Trophoblast cell (in vitro differentiated cells and primary cell): ENCODE data around the gene FAM89A.
A peak's percentile ranks its signal among the peaks of the same experiment; 100 is the strongest.
"Not testable (repeated sequence)": the region's sequence is repeated elsewhere in the genome, so short reads cannot be mapped to it uniquely, and the experiment has no call there.

Source experiments
- DNase-seq, 2 donors: peaks; one replicate each; pipeline ENCODE4 v3.0.0-alpha.2; 2016
- H2AFZ ChIP-seq: 2 replicates; pipeline ENCODE4 v1.6.1; 2013; ENCODE audit warnings: low read length, moderate library complexity, mild to moderate bottlenecking; ENCODE audit not compliant: insufficient read depth, poor library complexity
- H2AK5ac ChIP-seq: 2 replicates; pipeline ENCODE4 v1.6.1; 2013; ENCODE audit warnings: mild to moderate bottlenecking, low read length
- H2BK120ac ChIP-seq: 2 replicates; pipeline ENCODE4 v1.6.1; 2013; ENCODE audit warnings: low read length, mild to moderate bottlenecking, moderate library complexity; ENCODE audit not compliant: insufficient read depth, poor library complexity
- H2BK12ac ChIP-seq: 2 replicates; pipeline ENCODE4 v1.6.1; 2013; ENCODE audit warnings: mild to moderate bottlenecking, low read length, moderate library complexity
- H2BK5ac ChIP-seq: 2 replicates; pipeline ENCODE4 v1.6.1; 2013; ENCODE audit warnings: low read length, low read depth, moderate library complexity, mild to moderate bottlenecking; ENCODE audit not compliant: poor library complexity
- H3K14ac ChIP-seq: 2 replicates; pipeline ENCODE4 v1.6.1; 2013; ENCODE audit warnings: mild to moderate bottlenecking, low read length
- H3K18ac ChIP-seq: 2 replicates; pipeline ENCODE4 v1.6.1; 2013; ENCODE audit warnings: mild to moderate bottlenecking, low read length
- H3K23ac ChIP-seq: 2 replicates; pipeline ENCODE4 v1.6.1; 2013; ENCODE audit warnings: low read length
- H3K27ac ChIP-seq: 2 replicates; pipeline ENCODE4 v1.5.1; 2013; ENCODE audit warnings: low read depth, mild to moderate bottlenecking, inconsistent platforms, low read length, moderate library complexity
- H3K27me3 ChIP-seq: 2 replicates; pipeline ENCODE4 v1.6.1; 2013; ENCODE audit warnings: inconsistent platforms, mild to moderate bottlenecking, low read length, moderate library complexity; ENCODE audit not compliant: insufficient read depth
- H3K36me3 ChIP-seq, 2 experiments: 1 replicate in 1 of 2; 2 replicates in 1 of 2; pipeline ENCODE4 v1.6.1; 2013; ENCODE audit warnings: low read length in 2 of 2, mild to moderate bottlenecking in 2 of 2, moderate library complexity in 1 of 2; ENCODE audit not compliant: insufficient read depth in 2 of 2, control insufficient read depth in 1 of 2
- H3K4ac ChIP-seq: 2 replicates; pipeline ENCODE4 v1.6.1; 2013; ENCODE audit warnings: low read depth, mild to moderate bottlenecking, low read length, moderate library complexity
- H3K4me1 ChIP-seq, 2 experiments: 1 replicate in 1 of 2; 2 replicates in 1 of 2; pipeline ENCODE4 v1.6.1; 2013; ENCODE audit warnings: low read length in 2 of 2, mild to moderate bottlenecking in 2 of 2, moderate library complexity in 1 of 2; ENCODE audit not compliant: insufficient read depth in 2 of 2, control insufficient read depth in 1 of 2
- H3K4me2 ChIP-seq: 2 replicates; pipeline ENCODE4 v1.6.1; 2013; ENCODE audit warnings: inconsistent platforms, mild to moderate bottlenecking, low read length, moderate library complexity
- H3K4me3 ChIP-seq: 2 replicates; pipeline ENCODE4 v1.5.1; 2013; ENCODE audit warnings: mild to moderate bottlenecking, low read depth, low read length, inconsistent platforms
- H3K79me1 ChIP-seq: one replicate; pipeline ENCODE4 v1.6.1; 2013; ENCODE audit warnings: low read length
- H3K79me2 ChIP-seq: 2 replicates; pipeline ENCODE4 v1.6.1; 2013; ENCODE audit warnings: low read length, mild to moderate bottlenecking; ENCODE audit not compliant: control insufficient read depth, insufficient read depth, poor library complexity
- H3K9ac ChIP-seq: 2 replicates; pipeline ENCODE4 v1.6.1; 2013; ENCODE audit warnings: mild to moderate bottlenecking, low read length
- H3K9me3 ChIP-seq: 2 replicates; pipeline ENCODE4 v1.6.1; 2013; ENCODE audit warnings: low read depth, mild to moderate bottlenecking, control low read depth, inconsistent platforms, low read length; ENCODE audit not compliant: insufficient read depth
- H4K12ac ChIP-seq: 2 replicates; pipeline ENCODE4 v1.6.1; 2013; ENCODE audit warnings: low read depth, mild to moderate bottlenecking, low read length, moderate library complexity
- H4K8ac ChIP-seq: 2 replicates; pipeline ENCODE4 v1.6.1; 2013; ENCODE audit warnings: low read depth, mild to moderate bottlenecking, low read length, moderate library complexity
- H4K91ac ChIP-seq: one replicate; pipeline ENCODE4 v1.6.1; 2013; ENCODE audit warnings: low read depth, mild to moderate bottlenecking, low read length, moderate library complexity
- WGBS: extraction: QIAGEN DNeasy Blood & Tissue Kit; methylation state at CpG from one replicate; pipeline ENCODE4 v1.1.7; 2013; ENCODE audit warnings: missing lambda C conversion rate; ENCODE audit not compliant: insufficient read length, insufficient coverage; ENCODE audit errors: extremely low coverage; 5-methylcytosine and 5-hydroxymethylcytosine counted together

FAM89A gene

DNA sequence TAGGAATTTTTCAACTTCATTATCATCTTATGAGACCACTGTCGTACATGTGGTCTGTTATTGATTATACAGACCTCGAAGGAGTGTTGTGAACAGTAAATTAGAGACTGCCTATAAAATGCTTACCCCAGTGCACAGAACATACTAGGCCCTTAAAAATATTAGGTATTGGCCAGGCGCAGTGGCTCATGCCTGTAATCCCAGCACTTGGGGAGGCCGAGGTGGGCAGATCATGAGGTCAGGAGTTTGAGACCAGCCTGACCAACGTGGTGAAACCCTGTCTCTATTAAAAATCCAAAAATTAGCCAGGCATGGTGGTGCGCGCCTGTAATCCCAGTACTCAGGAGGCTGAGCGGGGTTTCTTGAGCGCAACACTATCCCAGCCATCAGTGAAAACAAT, 10.9 kb upstream of the FAM89A start:
- not testable (repeated sequence) for H3K4me2 ChIP-seq, H3K18ac ChIP-seq, H2AFZ ChIP-seq, H2BK120ac ChIP-seq, H3K36me3 ChIP-seq, H3K27me3 ChIP-seq, H2AK5ac ChIP-seq, H3K4ac ChIP-seq, H3K9ac ChIP-seq, H3K79me1 ChIP-seq, H4K12ac ChIP-seq, H4K91ac ChIP-seq, H2BK5ac ChIP-seq, H3K27ac ChIP-seq, H3K79me2 ChIP-seq, H2BK12ac ChIP-seq, H3K9me3 ChIP-seq, H3K4me1 ChIP-seq, H3K23ac ChIP-seq, H3K14ac ChIP-seq, DNase-seq, H4K8ac ChIP-seq, H3K4me3 ChIP-seq
- no CpG with 5 or more reads among the region's 9 CpGs for WGBS

DNA sequence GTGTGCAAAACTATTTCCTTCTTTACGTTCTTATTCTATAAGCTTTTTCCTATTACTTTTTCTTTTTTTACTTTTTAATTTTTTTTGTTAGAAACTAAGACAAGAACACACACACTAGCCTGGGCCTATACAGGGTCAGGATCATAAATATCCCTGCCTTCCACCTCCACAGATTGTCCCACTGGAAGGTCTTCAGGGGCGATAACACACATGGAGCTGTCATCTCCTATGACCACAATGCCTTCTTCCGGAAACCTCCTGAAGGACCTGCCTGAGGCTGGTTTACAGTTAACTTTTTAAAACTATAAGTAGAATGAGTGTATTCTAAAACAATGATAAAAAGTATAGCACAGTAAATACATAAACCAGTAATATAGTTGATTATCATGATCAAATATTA, 10.3 kb upstream of the FAM89A start:
- H3K23ac ChIP-seq: no peak overlapping the region
- H3K79me2 ChIP-seq: no peaks in the 10 kb centered on the region
- no peaks in the 10 kb centered on the region for H3K27me3 ChIP-seq
- no peak overlapping the region for H3K4ac ChIP-seq
- no peak for DNase-seq
- no peak overlapping the region for H2BK12ac ChIP-seq
- no peak overlapping the region for H3K4me3 ChIP-seq
- H4K12ac ChIP-seq: no peak overlapping the region
- H3K36me3 ChIP-seq: no peaks in the 10 kb centered on the region
- H4K8ac ChIP-seq: no peak overlapping the region
- H3K14ac ChIP-seq: no peak overlapping the region
- no peak overlapping the region for H2AK5ac ChIP-seq
- WGBS: 100% methylated on average over 1 of the region's 3 CpGs
- H4K91ac ChIP-seq: no peak overlapping the region
- H2BK120ac ChIP-seq: no peak overlapping the region
- H3K4me2 ChIP-seq: no peak overlapping the region
- no peaks in the 10 kb centered on the region for H3K9me3 ChIP-seq
- no peaks in the 10 kb centered on the region for H3K79me1 ChIP-seq
- H2BK5ac ChIP-seq: no peak overlapping the region
- no peak overlapping the region for H3K18ac ChIP-seq
- no peak overlapping the region for H2AFZ ChIP-seq
- H3K27ac ChIP-seq: no peak overlapping the region
- H3K4me1 ChIP-seq: peaks cover 0 to 2% of the 10 kb centered on the region in 2 experiments
- H3K9ac ChIP-seq: no peak overlapping the region

DNA sequence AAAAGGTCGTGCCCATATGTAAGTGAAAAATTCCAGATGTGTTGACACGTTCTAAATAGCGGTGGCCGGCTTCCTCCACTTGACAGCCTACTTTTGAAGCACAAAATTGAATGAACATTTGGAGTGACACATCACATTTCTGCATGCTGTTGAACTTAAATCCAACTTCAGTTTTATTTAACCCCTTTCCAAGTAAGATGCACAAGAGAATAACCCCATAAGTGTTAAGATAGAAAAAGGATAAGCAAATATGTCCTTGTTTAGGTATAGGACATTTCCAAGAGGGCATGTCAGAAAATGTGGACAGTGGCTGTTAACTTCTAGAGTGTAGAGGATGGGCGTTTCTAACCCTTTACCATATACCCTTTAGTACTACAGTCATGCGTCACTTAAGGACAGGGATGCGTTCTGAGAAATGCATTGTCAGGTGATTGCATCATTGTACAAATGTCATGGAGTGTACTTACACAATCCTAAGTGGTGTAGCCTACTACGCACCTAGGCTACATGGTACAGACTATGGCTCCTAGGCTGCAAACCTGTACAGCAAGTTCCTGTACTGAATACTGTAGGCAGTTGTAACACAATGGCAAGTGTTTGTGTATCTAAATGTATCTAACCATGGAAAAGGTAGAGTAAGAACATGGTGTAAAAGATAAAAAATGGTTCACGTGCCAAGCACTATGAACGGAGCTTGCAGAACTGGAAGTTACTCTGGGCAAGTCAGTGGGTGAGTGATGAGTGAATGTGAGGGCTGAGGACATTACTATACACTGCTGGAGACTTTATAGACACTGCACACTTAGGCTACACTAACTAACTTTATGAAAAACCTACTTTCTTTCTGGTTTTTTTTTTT, 9.3 kb upstream of the FAM89A start:
- H3K4me1 ChIP-seq: peaks cover 0 to 2% of the 10 kb centered on the region in 2 experiments
- H3K79me2 ChIP-seq: no peaks in the 10 kb centered on the region
- H3K14ac ChIP-seq: no peak overlapping the region
- H3K23ac ChIP-seq: no peak overlapping the region
- H2BK5ac ChIP-seq: no peak overlapping the region
- no peak overlapping the region for H2BK12ac ChIP-seq
- H3K4me2 ChIP-seq: no peak overlapping the region
- WGBS: no CpG with 5 or more reads among the region's 10 CpGs
- H4K91ac ChIP-seq: no peak overlapping the region
- peak; percentile 89 to 98 for DNase-seq
- no peak overlapping the region for H2AK5ac ChIP-seq
- no peak overlapping the region for H3K27ac ChIP-seq
- H3K18ac ChIP-seq: no peak overlapping the region
- H2AFZ ChIP-seq: no peak overlapping the region
- no peaks in the 10 kb centered on the region for H3K27me3 ChIP-seq
- no peak overlapping the region for H4K12ac ChIP-seq
- H4K8ac ChIP-seq: no peak overlapping the region
- H3K4ac ChIP-seq: no peak overlapping the region
- no peaks in the 10 kb centered on the region for H3K79me1 ChIP-seq
- H3K4me3 ChIP-seq: no peak overlapping the region
- H3K9ac ChIP-seq: no peak overlapping the region
- H3K36me3 ChIP-seq: no peaks in the 10 kb centered on the region
- no peaks in the 10 kb centered on the region for H3K9me3 ChIP-seq
- H2BK120ac ChIP-seq: no peak overlapping the region

DNA sequence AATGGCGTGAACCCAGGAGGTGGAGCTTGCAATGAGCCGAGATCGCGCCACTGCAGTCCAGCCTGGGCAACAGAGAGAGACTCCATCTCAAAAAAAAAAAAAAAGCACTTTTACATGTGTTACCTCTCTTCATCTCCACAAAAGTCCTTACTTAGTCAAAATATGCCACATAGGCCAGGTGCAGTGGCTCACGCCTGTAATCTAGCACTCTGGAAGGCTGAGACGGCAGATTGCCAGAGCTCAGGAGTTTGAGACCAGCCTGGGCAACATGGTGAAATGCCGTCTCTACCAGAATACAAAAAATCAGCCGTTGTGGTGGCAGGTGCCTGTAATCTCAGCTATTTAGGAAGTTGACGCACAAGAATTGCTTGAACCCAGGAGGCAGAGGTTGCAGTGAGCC, 8.4 kb upstream of the FAM89A start:
- not testable (repeated sequence) for H3K9me3 ChIP-seq, H3K9ac ChIP-seq, H3K79me2 ChIP-seq, H3K27ac ChIP-seq, H3K4me1 ChIP-seq, H4K8ac ChIP-seq, H4K91ac ChIP-seq, H2AK5ac ChIP-seq, H3K27me3 ChIP-seq, H2BK5ac ChIP-seq, H2BK120ac ChIP-seq, H4K12ac ChIP-seq, H3K4me2 ChIP-seq, H3K79me1 ChIP-seq, H3K4me3 ChIP-seq, H3K36me3 ChIP-seq, H3K4ac ChIP-seq, H3K14ac ChIP-seq, H2AFZ ChIP-seq, H3K23ac ChIP-seq, H3K18ac ChIP-seq, H2BK12ac ChIP-seq
- DNase-seq: peak in 1 of 2 donors; percentile 30
- WGBS: no CpG with 5 or more reads among the region's 9 CpGs
